Eye (tissue), 1 donor: Measurements from ENCODE around the gene SORL1.

Experiments used
- DNase-seq: peaks from one replicate; pipeline ENCODE4 v3.0.0-alpha.2; 2015

Gene SORL1

DNA sequence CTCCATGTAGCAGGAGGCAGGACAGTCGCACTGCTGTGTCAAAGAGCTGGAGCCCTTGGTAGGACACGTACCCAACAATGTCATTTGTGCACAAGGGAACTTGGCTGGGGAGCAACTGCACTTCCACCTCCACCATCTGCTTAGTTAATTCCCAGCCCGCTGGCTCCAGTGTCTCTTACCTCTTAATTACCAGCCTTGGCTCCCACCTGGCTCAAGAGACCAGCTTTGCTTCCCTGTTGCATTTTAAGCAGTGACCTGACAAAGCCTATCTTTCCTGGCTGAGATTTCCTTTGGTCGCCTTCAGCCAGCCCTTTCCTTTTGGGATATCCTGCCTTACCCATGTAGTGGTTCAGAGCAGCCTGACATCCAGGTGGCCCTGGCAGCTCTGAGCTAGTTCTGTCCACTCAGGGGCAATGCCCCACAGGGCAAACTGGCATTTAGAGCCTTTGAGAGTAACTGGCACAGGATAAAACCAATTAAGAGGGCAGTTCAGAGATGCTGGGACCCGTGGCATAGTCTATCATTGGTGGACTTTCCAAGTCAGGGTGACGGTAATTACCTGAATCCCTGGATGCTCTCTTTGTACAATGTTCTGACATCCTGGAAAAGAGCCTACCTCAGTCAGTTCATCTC, 213.2 kb downstream of the SORL1 start:
- no peak for DNase-seq

DNA sequence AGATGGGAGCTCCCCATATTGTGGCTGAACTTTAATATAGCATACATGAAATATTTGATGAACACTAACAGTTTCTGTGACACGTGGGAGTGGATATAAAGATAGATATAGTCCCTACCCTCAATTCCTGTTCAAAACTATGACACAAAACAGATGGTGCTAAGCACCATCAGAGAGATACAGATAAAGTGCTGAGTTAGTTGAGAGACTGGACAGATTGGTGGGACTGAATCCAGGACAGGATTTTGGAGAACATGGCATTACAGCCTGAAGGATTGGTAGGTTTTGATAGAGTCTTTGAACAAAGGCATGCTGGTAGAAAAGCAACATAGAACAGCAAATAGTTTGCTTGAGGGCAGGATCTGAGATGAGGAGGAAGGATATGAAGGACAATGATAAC, 215.7 kb downstream of the SORL1 start:
- no peak for DNase-seq

DNA sequence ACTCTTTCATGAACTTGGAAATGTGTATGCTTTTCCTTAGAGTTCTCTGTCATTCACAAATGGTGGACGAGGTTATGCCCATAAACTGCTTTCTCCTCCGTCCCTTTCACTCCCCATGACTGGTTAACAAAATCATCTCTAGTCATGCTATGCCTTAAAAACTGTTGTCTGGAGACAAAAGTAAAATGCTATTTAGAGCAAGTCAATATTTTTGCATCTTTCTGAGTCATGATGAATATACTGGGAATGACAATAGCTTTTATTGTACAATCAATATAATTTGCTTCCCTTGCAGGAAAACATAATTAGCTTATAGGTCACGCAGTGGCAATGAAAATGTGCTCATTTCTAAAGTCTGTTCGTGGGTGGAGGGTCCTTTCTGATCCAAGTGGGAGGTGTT, 217.3 kb downstream of the SORL1 start:
- DNase-seq, result peak; percentile 18

DNA sequence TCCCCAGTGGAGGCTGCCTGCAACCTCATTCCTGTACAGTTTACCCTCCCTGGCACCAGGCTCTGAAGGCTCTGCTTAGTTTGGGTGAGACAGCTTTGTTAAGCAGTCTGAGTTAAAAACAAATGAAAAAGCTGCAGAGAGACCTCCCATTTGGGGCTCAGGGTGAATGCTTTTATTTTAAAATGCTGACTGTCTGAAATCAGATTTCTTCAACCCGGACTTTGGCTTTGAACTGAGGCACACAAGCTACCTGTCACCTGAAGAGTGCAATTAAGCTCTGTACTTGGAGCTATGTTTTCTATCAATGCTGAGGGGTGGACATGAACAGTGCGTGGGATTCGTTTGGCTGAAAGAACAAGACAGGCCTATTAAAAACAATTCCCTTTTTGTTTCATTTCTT, 218.2 kb downstream of the SORL1 start:
- DNase-seq, result peak; percentile 13

DNA sequence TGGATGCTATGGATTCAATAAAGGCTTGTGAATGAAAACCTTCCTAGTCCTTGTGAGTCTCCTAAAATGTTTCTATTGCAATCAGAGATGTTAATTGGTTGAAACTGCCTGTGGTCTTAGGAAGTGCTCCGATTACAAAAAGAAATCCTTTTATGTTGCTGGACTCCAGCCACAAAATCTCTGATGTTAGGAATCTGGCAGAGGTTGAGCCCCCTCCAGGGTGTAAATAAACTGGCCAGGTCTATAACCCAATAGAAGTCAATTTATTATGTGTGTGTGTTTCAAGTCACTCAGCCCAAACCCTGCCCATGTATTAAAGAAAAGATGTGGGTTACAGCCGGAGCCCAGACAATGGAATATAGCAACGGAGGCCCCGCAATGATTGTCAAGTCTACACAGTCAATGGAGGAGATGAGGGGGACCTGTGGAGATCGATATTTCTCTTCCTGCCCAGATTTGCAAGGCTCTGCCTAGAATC, 218.7 kb downstream of the SORL1 start:
- DNase-seq, result peak; percentile 60

DNA sequence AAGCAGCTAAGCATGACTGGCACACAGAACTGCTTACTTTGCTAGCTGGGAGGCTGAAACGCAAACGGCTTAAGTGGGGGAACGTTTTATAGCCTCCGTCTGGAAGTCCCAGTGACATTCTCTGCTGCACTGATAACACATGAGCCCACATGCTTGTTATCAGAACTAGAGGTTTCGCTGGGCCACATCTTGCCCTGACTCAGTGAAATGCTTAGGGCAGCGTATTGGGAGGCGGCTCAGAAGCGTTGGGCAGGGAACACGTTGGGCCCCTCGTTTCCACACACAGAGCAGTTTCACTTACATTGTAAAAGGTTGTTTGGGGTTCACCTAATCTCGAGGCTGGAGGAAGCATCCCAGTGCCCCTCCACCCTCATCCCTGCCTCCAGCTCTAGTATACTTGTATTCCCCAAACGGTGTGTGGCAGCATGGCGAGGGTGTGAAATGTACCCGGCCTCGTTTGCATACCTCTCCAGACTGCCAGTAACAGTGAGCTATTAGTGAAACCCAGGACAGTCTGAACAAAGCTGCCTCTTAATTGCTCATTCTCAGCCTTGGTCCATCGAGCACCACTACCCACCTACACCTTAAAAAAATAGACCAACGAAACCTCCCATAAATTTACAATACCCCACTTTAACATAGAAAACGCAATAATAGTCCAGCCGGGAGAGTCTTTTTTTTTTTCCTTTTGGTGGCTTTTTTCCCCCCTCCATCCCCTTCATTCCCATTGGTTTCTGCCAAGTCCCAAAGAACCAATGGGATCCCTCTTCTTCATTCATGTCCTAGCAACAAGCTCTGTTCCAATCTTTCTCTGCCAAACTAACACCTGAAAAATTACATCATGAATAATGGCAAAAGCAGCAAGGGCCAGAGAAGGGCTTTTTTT, 219.4 kb downstream of the SORL1 start:
- peak; percentile 73 for DNase-seq

DNA sequence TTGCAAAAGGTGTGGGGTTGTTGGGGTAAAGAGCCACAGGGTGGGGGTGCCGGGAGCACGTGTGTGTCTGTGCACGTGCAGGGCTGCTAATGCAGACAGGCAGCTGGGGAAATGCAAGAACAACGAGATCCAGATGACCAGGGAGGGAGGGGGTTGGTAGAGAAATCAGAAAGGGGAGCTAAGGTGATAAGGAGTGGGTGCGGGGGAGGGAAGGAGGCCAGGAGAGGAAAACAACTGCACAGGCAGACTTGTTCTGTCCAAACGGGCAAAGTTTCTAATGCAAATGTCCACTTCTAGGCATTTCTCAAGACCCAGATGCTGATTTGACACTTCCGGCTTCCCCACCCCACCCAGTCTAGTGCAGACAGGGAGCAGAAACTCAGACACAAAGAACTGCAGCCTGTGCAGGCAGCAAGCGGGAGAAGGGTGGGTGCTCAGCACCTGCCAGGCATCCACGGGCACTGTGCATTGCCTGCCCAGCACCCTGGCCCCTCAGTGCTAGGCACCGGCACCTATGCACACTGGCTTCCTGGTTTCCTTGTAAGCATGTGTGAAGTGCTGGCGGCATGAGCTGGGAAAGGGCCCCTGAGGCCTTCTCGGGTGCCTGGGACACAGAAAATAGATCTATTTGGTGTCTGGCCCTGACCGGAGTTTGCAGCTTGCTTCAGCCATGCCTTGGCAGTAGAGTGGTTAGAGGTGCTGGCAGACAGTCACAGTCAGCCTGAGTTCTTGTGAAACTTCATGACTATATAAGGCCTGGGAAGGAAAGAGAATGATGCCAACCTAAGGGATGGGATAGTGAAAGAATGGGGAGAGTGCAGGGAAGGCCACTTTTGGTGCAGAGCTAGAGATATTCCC, 220.7 kb downstream of the SORL1 start:
- DNase-seq, result peak; percentile 27

DNA sequence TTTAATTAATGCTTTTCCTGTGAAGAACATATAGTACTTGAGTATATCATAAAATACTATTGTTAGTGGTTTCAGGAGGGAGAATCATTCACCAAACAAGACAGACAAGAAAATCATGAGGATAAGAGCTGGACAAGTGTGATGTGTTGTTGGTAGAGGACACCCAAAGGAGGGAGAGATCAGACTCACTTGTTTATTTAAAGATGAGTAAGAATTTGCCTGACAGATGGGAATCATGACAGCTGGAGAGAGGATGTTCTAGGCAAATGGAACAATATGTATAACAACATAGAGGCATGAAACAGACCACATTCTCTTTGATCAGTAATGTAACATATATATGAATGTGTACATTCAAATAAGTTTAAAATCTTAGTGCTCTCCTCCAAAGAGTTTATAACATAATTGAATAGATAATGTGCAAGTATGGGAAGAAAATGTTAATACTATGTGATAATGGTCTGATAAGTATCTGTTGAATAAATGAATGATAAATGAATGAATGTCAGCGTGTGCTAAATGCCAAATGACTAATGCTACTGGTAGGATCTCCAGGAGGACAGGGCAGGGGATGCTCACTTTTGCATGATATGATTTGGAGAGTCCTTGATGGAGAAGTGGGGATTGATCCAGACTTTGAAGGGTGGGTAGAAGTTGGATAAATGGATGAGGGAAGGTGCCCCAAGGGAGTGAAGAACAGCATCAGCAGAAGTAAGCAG, 229.6 kb downstream of the SORL1 start:
- DNase-seq, result no peak
